K562 (cell line): ENCODE data around the gene XAGE3. TPM values are rescaled to one million over a fixed set of nuclear protein-coding genes. Genes with fewer than 3 reads are reported as not detected.
A peak's percentile ranks its signal among the peaks of the same experiment; 100 is the strongest.
"Not testable (repeated sequence)": the region's sequence is repeated elsewhere in the genome, so short reads cannot be mapped to it uniquely, and the experiment has no call there.

Experiments
- ATAC-seq: fragments of 200-7000 bp; cut with Tn5 transposase; 3 replicates; pipeline ENCODE4 v1.9.1; 2020; ENCODE audit warnings: moderate library complexity
- BruUV-seq: library from RNA; stranded (reverse); fragments of 400-500 nt; replicated peaks from 2 replicates; lab custom pipeline; 2021; lab: Mats Ljungman, UMichigan
- CTCF ChIA-PET: fragments of 300-600 bp; formaldehyde crosslinking; extraction: SDS; loops from one replicate; lab custom pipeline; 2021; ENCODE audit warnings: low intra/inter-chr PET ratio; lab: Yijun Ruan, JAX
- POLR2A ChIA-PET: fragments of 300-600, 350-650 bp; sonication (Branson Sonifier 250); formaldehyde crosslinking; extraction: SDS; loops from one replicate; lab custom pipeline; 2021; ENCODE audit warnings: antibody characterized with exemption, inconsistent platforms; lab: Yijun Ruan, JAX
- DNase-seq, 4 experiments: peaks; one replicate each; pipeline versions ENCODE4 v3.0.0 to v3.0.0-alpha.2; 2011 to 2018; ENCODE audit warnings: low spot score in 3 of 4, mixed read lengths in 3 of 4; ENCODE audit errors: extremely low read depth in 1 of 4
- FAIRE-seq: peaks from 2 replicates; lab custom pipeline; 2011; peaks lifted over from hg19 to GRCh38; lab: Jason Lieb, UNC
- H2AFZ ChIP-seq: 2 replicates; pipeline ENCODE4 v1.6.0; 2011; ENCODE audit warnings: low read depth, low read length, control low read depth, inconsistent platforms
- H3K27ac ChIP-seq: fragments of 200-600 bp; 3 replicates; pipeline ENCODE4 v1.8.0; 2011; ENCODE audit warnings: low read depth, mild to moderate bottlenecking, control low read depth, inconsistent platforms, low read length, moderate library complexity, mixed read lengths; ENCODE audit errors: extremely low read depth
- H3K27me3 ChIP-seq, 2 experiments: fragments of 300-600 bp in 1 of 2; 2 replicates in 1 of 2; 3 replicates in 1 of 2; pipeline versions ENCODE4 v1.6.0 to v1.8.0; 2011; ENCODE audit warnings: inconsistent platforms in 2 of 2, low read length in 2 of 2, mild to moderate bottlenecking in 1 of 2, mixed read lengths in 1 of 2, moderate library complexity in 1 of 2; ENCODE audit not compliant: control insufficient read depth in 2 of 2, insufficient read depth in 2 of 2
- H3K36me3 ChIP-seq: fragments of 300-600 bp; 3 replicates; pipeline ENCODE4 v1.8.0; 2011; ENCODE audit warnings: mild to moderate bottlenecking, low read length, inconsistent platforms; ENCODE audit not compliant: control insufficient read depth, insufficient read depth
- H3K4me1 ChIP-seq, 2 experiments: fragments of 200-600 bp in 1 of 2; replicated peaks in 1 of 2; 2 replicates in 1 of 2; 3 replicates in 1 of 2; pipeline versions ENCODE4 v1.5.1 to v1.8.0; 2011; ENCODE audit warnings: inconsistent platforms in 2 of 2, low read length in 2 of 2, mild to moderate bottlenecking in 1 of 2, mixed read lengths in 1 of 2, moderate library complexity in 1 of 2; ENCODE audit not compliant: control insufficient read depth in 2 of 2, insufficient read depth in 2 of 2
- H3K4me2 ChIP-seq: 2 replicates; pipeline ENCODE4 v1.6.1; 2011; ENCODE audit warnings: low read length, control low read depth, inconsistent platforms, mixed read lengths; ENCODE audit not compliant: insufficient read depth
- H3K4me3 ChIP-seq: fragments of 200-600 bp; sonication (generic), shearing (Covaris generic); 2 replicates; pipeline ENCODE4 v1.5.1; 2016; ENCODE audit warnings: control low read depth, inconsistent platforms
- H3K79me2 ChIP-seq: fragments of 200-600 bp; 3 replicates; pipeline ENCODE4 v1.8.0; 2011; ENCODE audit warnings: low read length, inconsistent platforms; ENCODE audit not compliant: control insufficient read depth, insufficient read depth
- H3K9ac ChIP-seq, 2 experiments: 2 replicates each; pipeline versions ENCODE4 v1.6.0 to v1.6.1; 2011; ENCODE audit warnings: low read depth in 2 of 2, low read length in 2 of 2, control low read depth in 1 of 2, inconsistent platforms in 1 of 2, mild to moderate bottlenecking in 1 of 2, mixed read lengths in 1 of 2; ENCODE audit not compliant: insufficient read depth in 1 of 2
- H3K9me1 ChIP-seq: one replicate; pipeline ENCODE4 v1.6.0; 2011; ENCODE audit warnings: inconsistent platforms, mild to moderate bottlenecking, low read length, moderate library complexity; ENCODE audit not compliant: control insufficient read depth, insufficient read depth
- H3K9me3 ChIP-seq: replicated peaks from 2 replicates; pipeline ENCODE4 v1.5.1; 2011; ENCODE audit warnings: low read depth, low read length, inconsistent platforms; ENCODE audit not compliant: control insufficient read depth, insufficient read depth
- H4K20me1 ChIP-seq: replicated peaks from 2 replicates; pipeline ENCODE4 v1.6.1; 2011; ENCODE audit warnings: low read length, inconsistent platforms, mixed read lengths; ENCODE audit not compliant: control insufficient read depth, insufficient read depth
- WGBS: fragments of 100-300 bp; shearing (Covaris generic); methylation state at CpG from one replicate; pipeline ENCODE4 v1.1.6; 2016; ENCODE audit warnings: low coverage, mixed read lengths; ENCODE audit not compliant: insufficient coverage; ENCODE audit errors: missing lambda C conversion rate; 5-methylcytosine and 5-hydroxymethylcytosine counted together
- in situ Hi-C: fragments of 300-500 bp; cut with MboI; formaldehyde crosslinking; loops from 4 replicates; pipeline ENCODE4 v1.15.0; 2018; ENCODE audit warnings: inconsistent platforms, mixed read lengths
- intact Hi-C: fragments of 100-400 bp; cut with micrococcal nuclease; formaldehyde crosslinking; loops from 2 replicates; pipeline ENCODE4 v1.14.2; 2022
- polyA plus RNA-seq, 8 experiments: library from polyadenylated mRNA; depleted of rRNA in 4 of 8; stranded (reverse) in 5 of 8; unstranded in 3 of 8; fragments of >200 nt; fragmentation: Nextera tagmentation in 2 of 8; fragmentation: Illumina TruSeq in 1 of 8; extraction: Ambion mirVana in 2 of 8; extraction: Trizol in 1 of 8; gene quantifications; 2 replicates each; pipeline versions ENCODE4 v1.2.1 to v1.2.3, GENCODE V29; 2011 to 2014; ENCODE audit warnings: inconsistent platforms in 1 of 8, missing spikeins in 1 of 8
- total RNA-seq, 7 experiments: library from RNA; depleted of rRNA in 6 of 7; stranded (reverse); fragments of >200 nt in 6 of 7; fragmentation: Illumina TruSeq in 2 of 7; extraction: Trizol in 2 of 7; gene quantifications; 2 replicates each; pipeline versions ENCODE4 v1.2.1 to v1.2.3, GENCODE V29; 2011 to 2021; ENCODE audit warnings: low replicate concordance in 1 of 7

XAGE3 gene
- total and polyA plus RNA-seq, 9 of the 15 experiments (the other 6 are each of a cell fraction or from before 2014, with no cell fraction given) = 0.15 to 0.21 TPM; not detected in 7

DNA sequence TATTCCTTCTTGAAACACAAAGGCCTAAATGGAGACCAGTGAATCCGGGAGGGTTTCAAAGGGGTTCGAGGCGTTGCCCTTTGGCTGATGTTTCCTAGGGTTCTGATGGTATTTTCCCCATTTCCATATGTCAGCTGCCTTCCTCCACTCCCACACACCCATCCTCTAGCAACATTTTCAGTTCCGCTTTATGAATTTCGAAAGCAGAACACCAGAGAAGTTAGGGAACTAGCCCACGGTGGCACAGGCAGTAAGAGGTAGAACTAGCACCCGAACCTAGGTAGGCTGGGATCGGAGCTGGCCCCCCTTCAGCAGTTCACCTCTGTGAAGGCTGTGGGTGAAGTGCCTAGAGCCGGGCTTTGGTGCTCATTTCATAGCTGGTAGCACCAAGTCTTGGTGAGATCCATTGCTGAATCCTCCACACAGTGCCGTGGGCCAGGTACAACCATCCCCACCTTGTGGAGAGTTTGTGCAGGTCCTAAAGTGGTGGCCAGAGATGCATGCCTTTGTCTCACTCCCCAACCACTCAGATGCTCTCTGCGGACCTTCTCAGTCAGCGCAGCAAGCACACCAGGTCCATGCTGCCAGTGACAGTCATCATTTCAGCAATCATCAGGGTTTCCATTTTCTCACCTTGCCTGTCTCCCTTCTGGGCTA lies 41.6 kb upstream of the XAGE3 start:
- H3K79me2 ChIP-seq, H3K9me1 ChIP-seq, H3K4me3 ChIP-seq, H3K9me3 ChIP-seq, in situ Hi-C loops, H3K4me2 ChIP-seq, BruUV-seq, H4K20me1 ChIP-seq, H3K27me3 ChIP-seq, H3K27ac ChIP-seq, H3K4me1 ChIP-seq, CTCF ChIA-PET, H3K36me3 ChIP-seq, DNase-seq, POLR2A ChIA-PET, H3K9ac ChIP-seq, intact Hi-C loops, H2AFZ ChIP-seq: not testable (repeated sequence)
- WGBS = no CpG with 5 or more reads among the region's 12 CpGs
- FAIRE-seq (peak; percentile 49), ATAC-seq (peak; percentile 55; the same call in 2 of the 3 replicates)

DNA sequence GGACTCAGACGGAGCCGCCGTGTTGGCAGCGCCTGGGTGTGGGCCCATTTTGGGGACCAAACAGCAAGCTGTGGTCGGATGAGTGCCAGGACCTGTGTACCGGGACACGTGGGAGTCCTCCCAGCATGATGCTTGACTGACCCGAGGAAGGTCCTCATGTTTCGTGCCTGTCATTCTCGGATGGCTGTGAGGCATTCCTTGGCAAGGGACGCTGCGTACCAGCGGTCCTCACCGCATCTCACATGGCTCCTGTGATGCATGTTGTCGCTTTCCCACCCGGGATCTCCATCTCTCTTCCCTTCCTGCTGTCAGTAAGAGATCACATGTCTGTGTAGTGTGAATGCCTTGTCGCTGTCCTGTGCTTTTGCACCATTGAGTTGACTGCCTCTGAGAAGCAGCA lies 40.0 kb upstream of the XAGE3 start:
- WGBS = no CpG with 5 or more reads among the region's 17 CpGs
- H3K4me3 ChIP-seq = not testable (repeated sequence)

DNA sequence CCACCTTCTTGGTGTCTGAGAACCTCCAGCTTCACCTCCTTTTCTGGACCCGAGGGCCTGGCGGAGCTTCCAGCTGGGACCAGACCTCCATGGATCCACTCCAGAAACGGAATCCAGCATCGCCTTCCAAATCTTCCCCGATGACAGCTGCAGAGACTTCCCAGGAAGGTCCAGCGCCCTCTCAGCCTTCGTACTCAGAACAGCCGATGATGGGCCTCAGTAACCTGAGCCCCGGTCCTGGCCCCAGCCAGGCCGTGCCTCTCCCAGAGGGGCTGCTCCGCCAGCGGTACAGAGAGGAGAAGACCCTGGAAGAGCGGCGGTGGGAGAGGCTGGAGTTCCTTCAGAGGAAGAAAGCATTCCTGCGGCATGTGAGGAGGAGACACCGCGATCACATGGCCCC lies 39.3 kb upstream of the XAGE3 start:
- BruUV-seq, H3K4me2 ChIP-seq, DNase-seq, H3K27ac ChIP-seq, FAIRE-seq, H3K4me1 ChIP-seq, CTCF ChIA-PET, intact Hi-C loops, H4K20me1 ChIP-seq, H3K27me3 ChIP-seq, H3K9ac ChIP-seq, H3K9me3 ChIP-seq, H2AFZ ChIP-seq, ATAC-seq, H3K36me3 ChIP-seq, H3K79me2 ChIP-seq, H3K9me1 ChIP-seq, H3K4me3 ChIP-seq, in situ Hi-C loops, POLR2A ChIA-PET: not testable (repeated sequence)
- no CpG with 5 or more reads among the region's 17 CpGs for WGBS

More for the DNA sequence above, 40.0 kb upstream of the XAGE3 start:
- H3K27me3 ChIP-seq, H3K9me3 ChIP-seq, CTCF ChIA-PET, in situ Hi-C loops, BruUV-seq, H3K9me1 ChIP-seq, H2AFZ ChIP-seq, POLR2A ChIA-PET, H3K4me2 ChIP-seq, H3K4me1 ChIP-seq, intact Hi-C loops, H4K20me1 ChIP-seq, H3K79me2 ChIP-seq, H3K27ac ChIP-seq, H3K9ac ChIP-seq, ATAC-seq, DNase-seq, H3K36me3 ChIP-seq, FAIRE-seq: not testable (repeated sequence)

- H3K27me3 ChIP-seq, CTCF ChIA-PET, DNase-seq, BruUV-seq, H3K27ac ChIP-seq, ATAC-seq, H3K9me1 ChIP-seq, H4K20me1 ChIP-seq, H3K4me3 ChIP-seq, H3K79me2 ChIP-seq, intact Hi-C loops, H3K9ac ChIP-seq, H3K4me2 ChIP-seq, FAIRE-seq, H3K9me3 ChIP-seq, in situ Hi-C loops, H3K36me3 ChIP-seq, H2AFZ ChIP-seq, H3K4me1 ChIP-seq, POLR2A ChIA-PET: not testable (repeated sequence)
- no CpG with 5 or more reads among the region's 4 CpGs for WGBS
Observed at GRCh38 chrX:52906072-52906471, 38.2 kb upstream of the XAGE3 start.
